Muscle layer of duodenum (tissue), 2 donors: Measurements from ENCODE around the gene FOXD1.
A peak's percentile ranks its signal among the peaks of the same experiment; 100 is the strongest.
"Not testable (repeated sequence)": the region's sequence is repeated elsewhere in the genome, so short reads cannot be mapped to it uniquely, and the experiment has no call there.

Experiments used
- H3K27ac ChIP-seq: one replicate; pipeline ENCODE4 v1.7.0; 2013; ENCODE audit warnings: mild to moderate bottlenecking, low read length
- H3K27me3 ChIP-seq: one replicate; pipeline ENCODE4 v1.7.0; 2013; ENCODE audit warnings: low read depth, mild to moderate bottlenecking, control low read depth, low read length
- H3K36me3 ChIP-seq, 2 donors: one replicate each; pipeline ENCODE4 v1.7.0; 2013; ENCODE audit warnings: low read length in 2 of 2, control low read depth in 1 of 2, mild to moderate bottlenecking in 1 of 2; ENCODE audit not compliant: insufficient read depth in 2 of 2, control insufficient read depth in 1 of 2
- H3K4me1 ChIP-seq, 2 donors: one replicate each; pipeline ENCODE4 v1.7.0; 2013; ENCODE audit warnings: low read length in 2 of 2, mild to moderate bottlenecking in 2 of 2, control low read depth in 1 of 2, moderate library complexity in 1 of 2; ENCODE audit not compliant: insufficient read depth in 2 of 2, control insufficient read depth in 1 of 2
- H3K4me3 ChIP-seq, 2 donors: one replicate each; pipeline ENCODE4 v1.7.0; 2013; ENCODE audit warnings: low read length in 2 of 2, low read depth in 1 of 2, mild to moderate bottlenecking in 1 of 2
- H3K9me3 ChIP-seq, 2 donors: one replicate each; pipeline ENCODE4 v1.7.0; 2013; ENCODE audit warnings: low read length in 2 of 2, control low read depth in 1 of 2, mild to moderate bottlenecking in 1 of 2; ENCODE audit not compliant: control insufficient read depth in 1 of 2
- donor health status: healthy.

The FOXD1 gene

GRCh38 chr5:73448463-73449136 is at the start of gene FOXD1:
Gene FOXD1 (minus strand): TSS chr5:73448777. CDS start chr5:73448362, 415 bp downstream.
- Histone ChIP-seq H3K9me3 (no peaks in the 10 kb centered on the region), H3K27me3 (peaks cover 83% of the 10 kb centered on the region), H3K27ac (no peak within 1 kb of the TSS), H3K36me3 (no peaks in the 10 kb centered on the region), H3K4me3 (peak within 1 kb of the TSS; percentile 21 to 55), H3K4me1 (peaks cover 0 to 21% of the 10 kb centered on the region in 2 donors)

GRCh38 chr5:73497497-73498056 is 49.0 kb upstream of the FOXD1 start:
- Histone ChIP-seq H3K4me3 (peak overlapping the region; percentile 82 to 96), H3K4me1 (peaks cover 12 to 21% of the 10 kb centered on the region in 2 donors), H3K27ac (peak overlapping the region; percentile 97), H3K36me3 (peaks cover 14 to 17% of the 10 kb centered on the region in 2 donors), H3K27me3 (no peaks in the 10 kb centered on the region), H3K9me3 (no peaks in the 10 kb centered on the region)

- H3K4me3 ChIP-seq, result peak overlapping the region; percentile 82 to 96
- H3K27ac ChIP-seq, result peak overlapping the region; percentile 97
- H3K4me1 ChIP-seq, result peaks cover 12 to 21% of the 10 kb centered on the region in 2 donors
- no peaks in the 10 kb centered on the region for H3K9me3 ChIP-seq
- peaks cover 9 to 12% of the 10 kb centered on the region in 2 donors for H3K36me3 ChIP-seq
- no peaks in the 10 kb centered on the region for H3K27me3 ChIP-seq
Measured at GRCh38 chr5:73496984-73497457, 48.4 kb upstream of the FOXD1 start.

- Histone ChIP-seq H3K27ac (no peak overlapping the region), H3K4me3 (no peak overlapping the region), H3K27me3 (no peaks in the 10 kb centered on the region), H3K9me3 (no peaks in the 10 kb centered on the region), H3K36me3 (peaks cover 2 to 5% of the 10 kb centered on the region in 2 donors), H3K4me1 (peaks cover 12 to 17% of the 10 kb centered on the region in 2 donors)
Measured at GRCh38 chr5:73495772-73496335, 47.3 kb upstream of the FOXD1 start.

GRCh38 chr5:73494721-73495120 is 46.1 kb upstream of the FOXD1 start:
- Histone ChIP-seq H3K27ac (no peak overlapping the region), H3K27me3 (no peaks in the 10 kb centered on the region), H3K36me3 (peaks cover 0 to 5% of the 10 kb centered on the region in 2 donors), H3K4me3 (no peak overlapping the region), H3K4me1 (peaks cover 6% of the 10 kb centered on the region in 2 donors), H3K9me3 (no peaks in the 10 kb centered on the region)

- peaks cover 0 to 1% of the 10 kb centered on the region in 2 donors for H3K36me3 ChIP-seq
- no peaks in the 10 kb centered on the region for H3K9me3 ChIP-seq
- H3K4me1 ChIP-seq, result peaks cover 0 to 6% of the 10 kb centered on the region in 2 donors
- no peak overlapping the region for H3K4me3 ChIP-seq
- H3K27me3 ChIP-seq, result no peaks in the 10 kb centered on the region
- H3K27ac ChIP-seq, result no peak overlapping the region
Measured at GRCh38 chr5:73493421-73493820, 44.8 kb upstream of the FOXD1 start.

- Histone ChIP-seq H3K9me3 (no peaks in the 10 kb centered on the region), H3K4me1 (no peaks in the 10 kb centered on the region), H3K27ac (no peak overlapping the region), H3K36me3 (no peaks in the 10 kb centered on the region), H3K27me3 (no peaks in the 10 kb centered on the region), H3K4me3 (no peak overlapping the region)
Measured at GRCh38 chr5:73491155-73491554, 42.6 kb upstream of the FOXD1 start.

GRCh38 chr5:73490088-73490487 is 41.5 kb upstream of the FOXD1 start:
- Histone ChIP-seq H3K27ac (no peak overlapping the region), H3K9me3 (no peaks in the 10 kb centered on the region), H3K27me3 (no peaks in the 10 kb centered on the region), H3K4me1 (no peaks in the 10 kb centered on the region), H3K36me3 (no peaks in the 10 kb centered on the region), H3K4me3 (no peak overlapping the region)

- Histone ChIP-seq H3K4me1 (no peaks in the 10 kb centered on the region), H3K36me3 (no peaks in the 10 kb centered on the region), H3K9me3 (no peaks in the 10 kb centered on the region), H3K4me3 (no peak overlapping the region), H3K27ac (no peak overlapping the region), H3K27me3 (no peaks in the 10 kb centered on the region)
Measured at GRCh38 chr5:73488806-73489205, 40.2 kb upstream of the FOXD1 start.

GRCh38 chr5:73487815-73488214 is 39.2 kb upstream of the FOXD1 start:
- Histone ChIP-seq H3K9me3 (no peaks in the 10 kb centered on the region), H3K4me3 (no peak overlapping the region), H3K27ac (no peak overlapping the region), H3K27me3 (no peaks in the 10 kb centered on the region), H3K36me3 (no peaks in the 10 kb centered on the region), H3K4me1 (no peaks in the 10 kb centered on the region)

GRCh38 chr5:73487257-73487656 is 38.7 kb upstream of the FOXD1 start:
- not testable (repeated sequence) for H3K4me3 ChIP-seq, H3K27ac ChIP-seq, H3K4me1 ChIP-seq, H3K9me3 ChIP-seq, H3K36me3 ChIP-seq, H3K27me3 ChIP-seq
